GM23248 (cell line): Measurements from ENCODE around the gene NOS2.

Source experiments
- EZH2 ChIP-seq: fragments of 200-600 bp; sonication (generic); IDR thresholded peaks from 2 replicates; pipeline ENCODE4 v1.6.1; 2018; ENCODE audit warnings: antibody characterized with exemption, mild to moderate bottlenecking; ENCODE audit not compliant: insufficient read depth, poor library complexity, severe bottlenecking
- EZH2phosphoT487 ChIP-seq: fragments of 200-600 bp; sonication (generic); IDR thresholded peaks from 2 replicates; pipeline ENCODE4 v1.6.1; 2018; ENCODE audit warnings: antibody characterized with exemption, moderate library complexity, mild to moderate bottlenecking, low read depth; ENCODE audit not compliant: insufficient read depth

DNA sequence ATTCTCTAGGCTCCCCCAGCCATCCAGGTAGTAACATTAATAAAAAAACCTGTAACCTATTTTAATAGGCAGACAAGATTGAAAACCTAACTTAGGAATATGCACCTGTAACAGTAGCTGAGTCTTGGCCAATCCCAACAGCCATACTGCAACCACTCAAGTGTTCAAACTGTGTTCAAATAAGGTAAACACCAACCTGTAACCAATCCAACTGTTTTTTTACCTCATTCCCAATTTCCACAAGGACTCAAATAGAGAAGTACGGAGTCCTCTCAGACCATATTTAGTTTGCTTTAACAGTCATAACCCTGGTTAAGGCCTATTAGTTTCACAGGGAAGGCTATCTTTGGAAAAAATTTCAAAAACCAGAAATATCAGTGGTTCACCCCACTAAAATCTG lies 40.4 kb upstream of the NOS2 start:
- no peak for TF ChIP-seq EZH2
- no peak for TF ChIP-seq EZH2phosphoT487
